Nephron (organoid): ENCODE measurements around the gene SHISA2.

ENCODE experiments used
- H3K27ac Mint-ChIP-seq, 3 experiments: 2 replicates each; pipeline ENCODE4 v1.8.0; 2020; ENCODE audit warnings: mixed read lengths in 3 of 3, mild to moderate bottlenecking in 2 of 3, moderate library complexity in 1 of 3
- H3K27me3 Mint-ChIP-seq: 2 replicates; pipeline ENCODE4 v1.8.0; 2021; ENCODE audit warnings: low read depth, mild to moderate bottlenecking, moderate library complexity, mixed read lengths
- H3K36me3 Mint-ChIP-seq: 2 replicates; pipeline ENCODE4 v1.8.0; 2020; ENCODE audit warnings: low read depth, mixed read lengths
- H3K4me1 Mint-ChIP-seq: 2 replicates; pipeline ENCODE4 v1.8.0; 2020; ENCODE audit warnings: mixed read lengths
- H3K4me3 Mint-ChIP-seq, 3 experiments: 2 replicates each; pipeline ENCODE4 v1.8.0; 2020; ENCODE audit warnings: mild to moderate bottlenecking in 3 of 3, mixed read lengths in 3 of 3, moderate library complexity in 2 of 3
- H3K9me3 Mint-ChIP-seq: 2 replicates; pipeline ENCODE4 v1.8.0; 2020; ENCODE audit warnings: mixed read lengths
- TF ChIP-seq, protein P1 (sequence below), 3 experiments: fragments of 200-600 bp; sonication (generic); IDR thresholded peaks; one replicate each; pipeline ENCODE4 v1.5.0; 2021; ENCODE audit warnings: antibody characterized with exemption in 3 of 3; ENCODE audit not compliant: unreplicated experiment in 3 of 3

SHISA2 gene

DNA sequence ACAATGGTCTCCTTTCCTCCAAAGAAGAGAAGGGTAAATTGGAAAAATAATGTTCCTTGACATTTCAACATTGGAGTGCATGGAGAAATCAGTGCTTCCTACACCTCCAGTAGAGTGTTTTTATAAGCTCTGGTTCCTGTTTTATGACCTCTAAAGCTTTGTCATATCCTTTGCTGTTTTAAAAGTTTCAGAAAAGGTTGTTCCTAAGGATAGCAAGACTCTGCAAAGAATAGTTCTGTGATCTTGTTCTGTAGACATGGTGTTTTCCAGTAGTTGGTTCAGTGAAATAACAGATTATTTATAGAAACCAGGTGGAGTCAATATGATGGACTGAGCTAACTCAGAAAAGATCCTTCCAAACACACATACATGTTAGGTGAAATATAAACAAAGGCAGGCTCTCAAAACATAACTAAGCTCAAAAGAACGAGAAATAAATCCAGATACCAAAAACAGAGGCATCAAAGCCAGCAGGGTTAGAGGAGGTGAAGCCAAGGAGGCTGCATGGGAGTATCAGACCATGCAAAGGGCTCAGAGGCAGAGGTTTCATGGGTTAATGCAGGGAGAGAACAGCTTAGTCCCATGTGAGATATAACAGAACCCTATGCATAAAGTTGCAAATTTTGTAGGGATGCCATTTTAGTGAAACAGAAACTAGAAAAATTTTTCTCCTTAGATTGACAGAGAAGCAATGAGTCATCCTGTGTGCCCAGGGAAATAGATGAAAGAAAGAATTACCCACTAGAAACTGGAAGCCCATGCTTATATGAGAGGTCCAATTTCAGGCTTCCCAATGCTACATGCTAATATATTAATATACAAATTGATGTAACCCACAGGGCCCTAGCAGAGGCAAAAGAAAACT is 44.3 kb downstream of the SHISA2 start:
- TF ChIP-seq, protein P1, sequence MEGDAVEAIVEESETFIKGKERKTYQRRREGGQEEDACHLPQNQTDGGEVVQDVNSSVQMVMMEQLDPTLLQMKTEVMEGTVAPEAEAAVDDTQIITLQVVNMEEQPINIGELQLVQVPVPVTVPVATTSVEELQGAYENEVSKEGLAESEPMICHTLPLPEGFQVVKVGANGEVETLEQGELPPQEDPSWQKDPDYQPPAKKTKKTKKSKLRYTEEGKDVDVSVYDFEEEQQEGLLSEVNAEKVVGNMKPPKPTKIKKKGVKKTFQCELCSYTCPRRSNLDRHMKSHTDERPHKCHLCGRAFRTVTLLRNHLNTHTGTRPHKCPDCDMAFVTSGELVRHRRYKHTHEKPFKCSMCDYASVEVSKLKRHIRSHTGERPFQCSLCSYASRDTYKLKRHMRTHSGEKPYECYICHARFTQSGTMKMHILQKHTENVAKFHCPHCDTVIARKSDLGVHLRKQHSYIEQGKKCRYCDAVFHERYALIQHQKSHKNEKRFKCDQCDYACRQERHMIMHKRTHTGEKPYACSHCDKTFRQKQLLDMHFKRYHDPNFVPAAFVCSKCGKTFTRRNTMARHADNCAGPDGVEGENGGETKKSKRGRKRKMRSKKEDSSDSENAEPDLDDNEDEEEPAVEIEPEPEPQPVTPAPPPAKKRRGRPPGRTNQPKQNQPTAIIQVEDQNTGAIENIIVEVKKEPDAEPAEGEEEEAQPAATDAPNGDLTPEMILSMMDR (IDR thresholded peaks at IDR 0.05; ENCODE audit: unreplicated experiment in 3 of 3), result no peak
- H3K36me3 Mint-ChIP-seq, result peaks cover 11% of the 10 kb centered on the region
- H3K4me1 Mint-ChIP-seq, result no peaks in the 10 kb centered on the region
- H3K27me3 Mint-ChIP-seq, result no peaks in the 10 kb centered on the region
- H3K27ac Mint-ChIP-seq, result no peak overlapping the region
- H3K4me3 Mint-ChIP-seq, result no peak overlapping the region
- peaks cover 34% of the 10 kb centered on the region for H3K9me3 Mint-ChIP-seq
